Jurkat, Clone E6-1 (cell line): ENCODE results near the gene NHSL2.
A peak's percentile ranks its signal among the peaks of the same experiment; 100 is the strongest.

Experiments
- DNase-seq: peaks from one replicate; pipeline ENCODE4 v3.0.0-alpha.2; 2011; ENCODE audit warnings: low read depth, low spot score
- H3K4me3 ChIP-seq: 2 replicates; pipeline ENCODE4 v1.5.1; 2011; ENCODE audit warnings: mild to moderate bottlenecking, low read length, control low read depth, moderate library complexity

The NHSL2 gene

DNA sequence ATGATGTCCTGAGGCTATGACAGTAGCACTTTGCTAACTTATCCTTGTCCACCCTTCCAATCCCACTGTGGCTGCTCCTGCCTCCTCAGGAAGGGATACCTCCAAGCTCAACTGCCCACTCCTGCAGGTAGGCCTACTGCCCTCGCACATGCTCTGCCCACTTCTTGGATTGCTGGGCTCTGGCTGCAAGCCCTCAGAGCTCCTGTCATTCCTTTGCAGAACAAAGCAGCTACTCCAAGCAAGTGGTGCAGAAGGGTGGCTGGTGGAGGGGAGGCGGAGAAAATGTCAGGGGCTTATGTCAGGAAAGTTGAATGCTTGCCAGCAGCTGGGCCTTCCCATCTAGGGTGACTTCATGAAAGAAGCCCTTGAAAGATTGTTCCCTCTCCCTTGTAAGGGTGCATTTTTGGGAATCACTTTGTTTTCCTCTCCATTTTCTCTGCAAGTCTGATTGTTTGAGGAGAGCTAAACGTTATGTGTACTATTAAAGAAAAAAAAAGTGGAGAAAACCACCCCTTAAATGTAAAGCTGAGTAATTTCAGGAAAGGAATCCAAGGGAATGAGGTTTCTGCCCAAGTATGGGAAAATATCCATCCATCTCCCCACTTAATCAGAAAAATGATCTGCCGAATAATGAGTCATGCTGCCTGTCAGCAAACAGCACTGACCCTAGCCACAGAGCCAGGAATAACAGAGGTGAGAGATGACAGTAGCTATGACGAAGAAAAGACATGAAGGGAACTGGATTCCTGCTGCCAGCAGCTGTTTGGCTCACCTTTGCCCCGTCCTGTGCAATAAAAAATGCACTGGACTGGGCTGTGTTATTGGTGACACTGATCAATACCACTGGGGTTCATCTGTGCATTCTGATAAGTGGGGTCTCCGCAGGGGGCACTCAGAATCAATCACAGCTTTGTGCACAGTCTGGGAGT is 119.1 kb downstream of the NHSL2 start:
- DNase-seq: no peak
- H3K4me3 ChIP-seq: no peak overlapping the region

DNA sequence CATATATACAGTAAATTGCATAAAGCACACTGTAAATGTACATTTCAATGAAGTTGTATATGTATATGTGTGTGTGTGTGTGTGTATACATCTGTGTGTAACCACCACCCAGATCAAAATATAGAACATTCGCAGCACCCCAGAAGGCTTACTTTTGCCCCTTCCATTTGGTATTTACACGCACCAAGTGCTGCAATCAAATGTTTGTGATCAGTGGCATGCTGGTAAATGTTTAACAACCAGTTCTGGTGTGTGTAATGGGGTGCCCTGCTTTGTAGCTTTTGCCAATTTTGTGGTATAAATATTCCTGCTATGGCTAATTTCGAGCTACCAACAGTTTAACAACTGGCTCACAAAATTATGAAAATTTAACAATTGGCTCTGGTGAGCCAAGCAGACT is 119.8 kb downstream of the NHSL2 start:
- H3K4me3 ChIP-seq: no peak overlapping the region
- DNase-seq: no peak

DNA sequence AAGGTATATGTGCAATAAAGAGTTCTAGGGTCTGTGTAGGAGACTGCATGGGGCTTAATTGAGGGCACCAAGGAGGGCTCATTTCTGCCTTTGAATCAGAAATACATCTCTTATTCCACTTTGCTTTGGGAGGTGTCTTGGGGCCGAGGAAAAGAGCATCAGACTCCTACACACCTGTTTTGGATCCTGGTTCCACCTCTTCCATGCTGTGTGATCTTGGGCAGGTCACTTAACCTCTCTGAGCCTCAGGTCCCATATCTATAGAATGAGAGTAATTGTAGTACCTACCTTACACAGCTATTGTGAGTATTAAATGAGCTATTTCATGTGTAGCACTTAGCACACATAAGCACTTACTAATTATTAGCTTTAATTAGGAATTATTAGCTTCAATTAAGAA is 120.5 kb downstream of the NHSL2 start:
- DNase-seq: no peak
- no peak overlapping the region for H3K4me3 ChIP-seq

DNA sequence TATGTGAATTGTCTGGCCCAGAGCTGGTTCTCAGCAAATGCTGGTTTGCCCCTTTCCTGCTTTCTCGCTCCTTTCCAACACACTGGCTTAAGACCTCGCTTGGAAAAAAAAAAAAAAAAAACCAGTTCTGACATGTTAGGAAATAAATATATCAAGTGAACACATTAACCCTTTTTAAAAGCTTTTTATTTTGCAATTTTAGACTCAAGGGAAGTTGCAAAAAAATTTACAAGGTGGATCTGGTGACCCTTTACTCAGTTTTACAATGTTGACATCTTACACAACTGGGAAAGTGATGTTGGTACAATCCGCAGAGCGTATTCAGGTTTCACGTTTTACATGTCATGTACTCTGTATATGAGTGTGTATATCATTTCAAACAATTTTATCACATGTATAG is 121.0 kb downstream of the NHSL2 start:
- no peak overlapping the region for H3K4me3 ChIP-seq
- DNase-seq: no peak

DNA sequence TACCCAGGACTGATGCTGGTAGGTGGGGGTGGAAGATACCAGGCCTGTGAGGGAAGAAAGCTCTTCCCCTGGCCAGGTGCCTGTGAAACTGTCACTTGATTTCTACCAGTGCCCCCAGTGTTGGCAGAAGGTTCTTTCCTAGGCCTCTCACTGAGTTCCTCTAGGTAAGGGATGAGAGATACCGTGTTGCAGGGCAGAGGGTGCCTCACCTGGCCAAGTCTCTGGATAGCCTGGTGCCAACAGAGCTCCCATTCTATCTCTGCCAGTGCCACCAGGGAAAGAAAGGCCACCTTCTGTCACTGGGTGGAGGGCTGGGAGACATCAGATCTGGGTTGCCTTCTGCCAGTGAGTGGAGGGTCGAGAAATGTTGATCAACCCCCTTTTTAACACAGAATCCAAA is 127.0 kb downstream of the NHSL2 start:
- no peak overlapping the region for H3K4me3 ChIP-seq

DNA sequence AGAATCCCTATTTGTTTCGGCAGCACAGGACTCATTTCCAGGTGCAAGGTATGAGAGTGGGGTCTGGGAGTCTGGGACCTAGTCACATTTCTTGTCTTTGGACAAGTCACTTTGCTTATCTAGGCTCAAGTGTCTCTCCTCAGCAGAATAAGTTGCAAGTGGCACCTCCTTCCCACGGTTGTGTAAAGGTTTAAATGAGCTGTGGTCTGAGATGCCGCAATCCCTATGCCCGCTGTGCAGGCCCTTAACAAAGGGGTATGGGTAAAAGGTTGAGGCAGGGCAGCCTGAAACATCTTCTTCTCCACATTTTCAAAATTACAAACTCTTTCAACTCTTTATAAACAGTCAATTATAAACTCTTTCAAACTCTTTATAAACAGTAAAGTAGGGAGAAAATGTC is 127.4 kb downstream of the NHSL2 start:
- DNase-seq: no peak
- no peak overlapping the region for H3K4me3 ChIP-seq

More for the DNA sequence above, 127.0 kb downstream of the NHSL2 start:
- DNase-seq: no peak

DNA sequence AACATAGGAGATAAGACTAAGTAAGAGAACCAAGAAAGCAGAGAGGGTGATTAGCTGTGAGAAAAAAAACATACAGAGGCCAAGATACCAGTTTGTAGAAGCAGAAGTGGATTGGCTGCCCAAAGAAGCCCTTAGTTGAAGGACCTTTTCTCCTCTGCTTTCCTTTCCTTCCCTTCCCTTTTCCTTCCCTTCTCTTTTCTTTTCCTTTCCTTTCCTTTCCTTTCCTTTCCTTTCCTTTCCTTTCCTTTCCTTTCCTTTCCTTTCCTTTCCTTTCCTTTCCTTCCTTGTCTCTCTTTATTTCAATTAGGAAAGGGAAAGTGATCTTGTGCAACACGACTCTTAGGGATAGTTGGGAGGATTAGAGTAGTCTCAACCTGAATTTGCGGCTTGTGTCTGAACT is 128.2 kb downstream of the NHSL2 start:
- H3K4me3 ChIP-seq: no peak overlapping the region
- DNase-seq: no peak

DNA sequence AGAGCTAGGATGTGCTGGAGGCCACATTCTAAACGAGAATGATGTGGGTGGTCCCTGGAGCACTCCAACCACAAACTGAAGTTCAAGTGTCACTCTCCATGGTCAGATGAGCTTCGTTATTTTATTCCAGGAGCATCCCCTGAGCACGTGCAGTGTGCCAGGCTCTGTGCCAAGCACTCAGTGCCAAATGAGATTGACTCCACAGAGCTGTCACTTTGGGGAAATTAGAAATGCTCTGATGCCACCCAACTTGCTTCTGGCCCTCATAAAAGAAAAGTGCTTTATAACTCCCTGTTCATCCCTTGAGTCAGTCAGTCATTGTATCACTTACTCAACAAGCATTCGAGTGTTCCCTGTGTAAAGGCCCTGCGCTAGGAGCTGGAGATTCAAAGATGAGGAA is 129.9 kb downstream of the NHSL2 start:
- DNase-seq: no peak
- no peak overlapping the region for H3K4me3 ChIP-seq

DNA sequence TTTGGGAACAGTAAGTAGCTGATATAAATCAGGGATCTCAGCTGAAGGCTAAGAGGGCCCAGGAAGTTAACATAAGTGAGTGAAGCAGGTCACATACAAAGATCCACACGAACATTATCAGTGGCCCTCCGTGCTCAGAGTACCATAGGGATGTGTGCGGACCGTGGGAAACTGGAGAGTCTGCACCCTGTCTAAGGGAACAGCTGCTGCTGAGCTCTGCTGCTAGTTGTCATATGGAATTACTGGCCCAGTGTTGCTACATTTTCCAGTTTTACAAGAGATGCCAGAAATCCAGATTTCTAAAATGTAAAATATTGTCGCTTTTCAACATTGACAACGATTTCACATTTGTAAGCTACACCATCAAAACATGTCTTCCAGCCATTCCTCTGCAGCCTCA is 130.5 kb downstream of the NHSL2 start:
- no peak for DNase-seq
- no peak overlapping the region for H3K4me3 ChIP-seq

DNA sequence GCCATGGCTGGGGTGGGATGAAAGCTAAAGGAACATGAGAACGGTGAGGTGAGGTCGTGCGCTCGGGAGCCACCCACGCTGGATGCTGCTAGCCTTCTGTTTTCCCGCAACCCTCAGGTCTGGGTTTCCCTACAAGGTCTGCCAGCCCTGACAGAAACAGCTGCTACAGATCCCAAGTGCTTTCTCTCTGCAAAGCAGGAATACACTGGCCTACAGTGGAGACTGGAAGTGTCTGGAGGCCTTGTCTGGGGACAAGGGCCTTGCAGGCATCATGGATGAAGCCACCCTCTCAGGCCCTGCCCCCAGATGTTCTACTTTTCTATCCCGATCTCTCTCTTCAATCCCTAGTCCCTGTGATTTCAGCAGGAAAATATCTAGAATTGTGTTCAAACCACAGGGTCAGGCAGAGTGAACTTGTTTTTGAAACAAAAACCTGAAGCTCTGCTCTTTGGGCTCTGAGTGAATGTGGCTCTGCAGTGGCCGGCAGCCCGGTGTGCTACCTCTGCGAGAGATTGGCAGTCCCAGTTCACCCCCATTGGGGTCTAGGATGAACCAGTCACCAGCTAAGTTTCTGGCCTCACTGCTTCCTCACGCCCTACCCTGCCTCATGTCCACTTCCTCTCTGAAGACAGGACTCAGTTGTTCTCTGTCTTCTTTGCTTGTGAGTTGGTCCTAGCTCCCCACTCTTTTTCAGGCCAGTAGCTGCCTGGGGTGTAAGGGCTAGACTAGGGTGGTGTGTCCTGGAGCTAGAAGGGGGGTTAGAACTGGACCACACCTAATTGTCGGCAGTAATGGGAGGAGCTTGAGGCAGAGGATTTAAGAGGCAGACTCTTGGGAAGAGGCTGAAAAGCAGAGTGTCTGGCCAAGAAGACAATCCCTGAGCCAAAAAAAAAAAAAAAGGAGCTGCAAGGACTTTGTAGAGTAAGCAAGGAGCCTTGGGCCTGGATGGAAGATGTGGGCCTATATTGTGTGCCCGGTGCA is 131.5 kb downstream of the NHSL2 start:
- no peak for DNase-seq
- no peak overlapping the region for H3K4me3 ChIP-seq

DNA sequence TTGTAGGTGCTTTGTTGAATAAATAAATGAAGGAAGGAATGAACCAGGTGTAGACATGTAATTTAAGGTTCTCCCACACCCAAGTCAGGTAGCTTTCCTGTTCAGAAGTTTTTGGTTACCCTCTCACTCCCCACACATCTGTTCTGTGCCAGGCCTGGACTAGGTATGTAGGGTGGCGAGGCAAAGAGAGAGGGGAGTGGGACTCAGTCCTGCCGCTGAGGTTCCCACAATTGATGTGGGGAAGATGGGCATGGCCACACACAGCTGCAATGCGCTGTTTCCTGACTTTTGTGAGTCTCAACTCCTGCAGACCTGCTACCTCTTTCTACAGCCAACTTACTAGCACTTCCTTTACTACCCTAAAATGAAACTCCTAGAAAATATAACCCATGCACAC is 132.2 kb downstream of the NHSL2 start:
- DNase-seq: peak; percentile 66
- no peak overlapping the region for H3K4me3 ChIP-seq

DNA sequence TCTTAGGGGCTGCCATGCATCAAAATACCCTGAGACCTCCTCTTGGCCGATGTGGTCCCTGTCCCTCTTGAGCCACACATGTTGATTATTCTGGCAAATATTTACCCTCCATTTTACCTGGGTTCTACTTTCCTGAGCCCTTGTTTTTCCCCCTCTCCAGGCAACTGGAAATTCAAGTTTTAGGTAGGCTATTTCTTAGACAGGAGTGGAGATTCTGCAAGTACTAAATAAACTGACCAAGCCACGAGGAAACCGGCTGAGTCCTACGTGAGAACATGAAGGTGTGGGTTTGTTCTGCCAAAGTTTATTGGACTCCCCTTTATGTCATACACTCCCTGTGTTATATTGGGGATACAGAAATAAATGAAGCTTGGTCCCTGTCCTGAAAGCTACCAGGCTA is 133.0 kb downstream of the NHSL2 start:
- no peak overlapping the region for H3K4me3 ChIP-seq
- DNase-seq: no peak

DNA sequence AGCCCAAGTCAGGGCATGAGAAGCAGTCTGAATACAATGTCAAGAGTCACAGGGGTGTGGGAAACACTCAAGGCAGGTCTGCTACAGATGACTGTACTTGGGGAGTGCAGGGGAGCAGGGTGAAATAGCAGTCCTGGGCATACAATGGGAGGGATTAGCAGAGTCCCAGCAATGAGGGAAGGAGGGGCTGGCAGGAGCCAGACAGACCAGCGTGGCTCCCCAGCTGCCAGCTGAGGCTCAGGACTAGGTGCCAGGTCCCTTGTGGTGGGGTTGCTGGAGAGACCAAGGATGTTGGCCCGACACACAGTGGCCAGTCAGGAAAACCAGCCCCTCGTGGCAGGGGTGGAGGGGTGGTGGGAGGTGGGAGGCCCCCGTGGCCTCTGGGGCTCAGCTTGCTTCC is 134.5 kb downstream of the NHSL2 start:
- DNase-seq: no peak
- H3K4me3 ChIP-seq: no peak overlapping the region

DNA sequence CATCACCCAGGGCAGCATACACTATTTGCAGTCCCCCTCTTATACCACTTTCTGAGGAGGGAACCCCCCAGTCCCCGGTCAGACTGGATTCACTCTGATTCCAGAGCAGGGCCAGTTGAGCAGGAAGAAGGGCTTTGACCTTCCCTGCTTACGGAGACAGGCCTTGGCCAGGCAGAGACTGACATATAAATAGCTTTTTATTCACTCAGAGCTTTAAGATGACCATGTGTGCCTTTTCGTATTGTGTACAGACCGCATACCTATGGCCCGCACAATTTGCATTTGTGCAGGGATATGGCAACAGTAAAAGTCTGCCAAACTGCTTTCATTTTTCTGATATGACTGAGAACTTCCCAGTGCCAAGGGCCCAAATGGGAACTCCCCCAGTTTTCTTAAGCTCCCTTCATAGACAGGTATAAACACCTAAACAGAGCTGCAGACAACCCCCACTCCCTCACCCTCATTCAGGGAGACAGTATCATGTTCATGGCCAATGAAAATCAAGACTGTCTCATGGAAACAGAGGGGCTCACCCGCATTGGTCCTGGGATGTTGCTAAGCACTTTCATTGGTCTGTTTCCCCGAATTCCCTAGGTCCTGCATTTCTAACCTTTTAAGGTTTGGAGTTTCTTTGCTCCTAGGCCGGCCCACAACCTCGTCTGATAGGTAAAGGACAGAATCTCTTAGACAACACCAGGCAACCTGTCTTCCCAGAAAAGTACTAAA is 135.1 kb downstream of the NHSL2 start:
- DNase-seq: no peak
- H3K4me3 ChIP-seq: no peak overlapping the region

DNA sequence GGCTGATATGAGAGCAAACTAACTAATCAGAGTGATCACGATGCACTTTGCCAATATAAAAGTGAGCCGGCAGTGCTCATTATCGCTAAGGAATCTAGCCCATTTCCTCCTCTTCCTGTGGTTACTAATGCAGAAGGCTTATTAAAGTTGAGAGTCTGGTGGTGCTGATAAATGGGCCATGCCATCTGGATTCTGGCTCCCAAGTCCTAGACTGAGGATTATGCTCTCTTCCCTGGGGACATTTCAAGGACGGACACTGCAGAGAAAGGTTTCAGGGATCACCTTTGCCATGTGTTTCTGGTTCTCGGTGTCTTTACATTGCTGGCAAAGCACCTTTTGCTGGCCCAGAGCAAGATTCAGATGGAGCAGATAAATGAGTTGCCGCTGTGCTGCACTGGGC is 135.8 kb downstream of the NHSL2 start:
- H3K4me3 ChIP-seq: no peak overlapping the region
- DNase-seq: peak; percentile 19

DNA sequence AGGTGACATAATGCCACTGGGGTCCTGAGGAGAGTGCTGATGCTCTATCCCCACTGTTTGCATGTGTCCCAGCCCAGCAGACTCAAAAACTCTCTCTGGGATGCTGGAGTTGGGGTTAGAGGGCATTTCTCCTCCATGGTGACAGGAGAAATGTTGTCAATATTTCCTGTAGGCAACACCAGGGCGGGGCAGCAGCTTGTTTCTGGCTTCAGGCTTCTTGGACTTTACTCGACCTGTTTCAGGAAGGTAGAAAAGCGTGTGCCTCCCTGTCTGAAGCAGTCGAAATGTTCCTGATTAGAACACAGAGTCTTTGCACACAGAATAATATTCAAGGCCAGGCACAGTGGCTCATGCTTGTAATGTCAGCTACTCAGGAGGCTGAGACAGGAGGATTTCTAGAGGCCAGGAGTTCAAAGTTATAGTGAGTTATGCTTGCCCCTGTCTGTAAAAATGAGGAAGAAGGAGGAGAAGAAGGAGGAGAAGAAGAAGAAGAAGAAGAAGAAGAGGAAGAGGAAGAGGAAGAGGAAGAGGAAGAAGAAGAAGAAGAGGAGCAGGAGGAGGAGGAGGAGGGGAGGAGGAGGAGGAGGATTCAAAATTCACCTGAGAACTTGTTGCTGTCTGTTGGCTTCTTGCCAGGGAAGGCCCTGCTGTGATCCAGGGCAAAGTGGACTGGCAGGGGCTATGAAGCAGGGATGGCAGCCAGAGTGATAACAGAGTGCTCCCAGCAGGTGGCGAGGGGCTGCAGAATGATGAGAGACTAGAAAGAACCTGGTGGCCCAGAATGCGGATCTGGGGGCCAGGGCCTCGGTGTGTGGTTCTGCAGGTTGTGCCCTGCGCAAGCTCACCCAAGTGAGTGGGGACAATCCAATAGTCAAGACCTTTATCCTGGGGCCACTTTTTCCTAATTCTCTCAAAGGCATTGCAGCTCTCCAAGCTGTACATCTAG is 138.1 kb downstream of the NHSL2 start:
- no peak overlapping the region for H3K4me3 ChIP-seq

DNA sequence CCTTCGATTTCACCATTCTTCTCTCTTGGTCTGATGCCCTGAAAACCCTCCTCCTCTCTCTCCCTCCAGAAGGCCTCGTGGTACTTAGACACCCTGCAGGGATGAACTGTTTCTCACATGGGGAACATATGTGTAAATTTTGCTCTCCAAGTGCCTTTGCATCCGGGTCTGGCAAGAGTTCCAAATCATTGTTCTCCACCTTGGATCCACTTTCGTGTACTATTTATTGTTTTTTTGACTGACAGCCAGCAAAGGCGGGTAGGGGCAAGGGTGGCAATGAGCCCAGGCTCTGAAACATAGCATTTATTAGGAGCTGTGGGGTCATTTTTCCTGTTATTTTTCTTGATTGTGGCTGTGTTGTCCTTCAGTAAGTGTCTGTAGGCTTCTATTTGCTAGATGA is 139.4 kb downstream of the NHSL2 start:
- no peak overlapping the region for H3K4me3 ChIP-seq
- no peak for DNase-seq

More for the DNA sequence above, 138.1 kb downstream of the NHSL2 start:
- no peak for DNase-seq

DNA sequence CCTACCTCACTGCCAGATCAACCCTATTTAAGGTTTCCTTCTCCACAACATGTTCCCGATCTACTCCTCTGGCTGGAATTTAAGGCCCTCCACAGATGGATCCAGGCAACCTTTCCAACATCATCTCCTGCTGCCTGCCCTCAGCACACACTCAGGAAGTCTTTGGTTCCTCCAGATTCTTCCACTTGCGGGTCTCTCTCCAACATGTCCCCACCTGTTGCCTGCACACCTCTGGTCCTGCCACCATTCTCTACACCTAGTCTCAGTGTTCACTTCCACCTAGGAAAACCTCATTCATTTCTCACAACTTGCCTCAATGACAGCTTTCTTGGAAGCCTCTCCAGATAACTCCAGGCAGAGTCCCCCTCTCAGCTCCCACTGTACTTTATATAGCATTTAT is 140.9 kb downstream of the NHSL2 start:
- DNase-seq: no peak

More for the DNA sequence above, 140.9 kb downstream of the NHSL2 start:
- H3K4me3 ChIP-seq: no peak overlapping the region
